ENCODE data around the gene PNKP.
A peak's percentile ranks its signal among the peaks of the same experiment; 100 is the strongest.

PNKP gene

GRCh38 chr19:49812997-49813861 lies 54.1 kb downstream of the PNKP start, which contains the start of gene FUZ:
FUZ (minus strand) TSS chr19:49813292; CDS start chr19:49813106, 186 bp downstream.
- Histone ChIP-seq H3K79me1 (replicated peaks; ENCODE audit: low read length, poor library complexity, severe bottlenecking) (peaks cover 3% of the 10 kb centered on the region), H3K4ac (ENCODE audit: low read depth in 1 of 2, low read length in 2 of 2) (peak within 1 kb of the TSS; percentile 9 to 90), H4K91ac (ENCODE audit: low read length) (peak within 1 kb of the TSS; percentile 27), H2AK5ac (ENCODE audit: low read length, severe bottlenecking) (peak within 1 kb of the TSS; percentile 6), H2BK15ac (ENCODE audit: low read depth, poor library complexity, severe bottlenecking) (peak within 1 kb of the TSS; percentile 84), H2BK120ac (ENCODE audit: low read depth, low read length) (no peak within 1 kb of the TSS), H3K4me2 (ENCODE audit: low read length, poor library complexity, severe bottlenecking) (peak within 1 kb of the TSS; percentile 94), H3K4me1 (ENCODE audit: control insufficient read depth, insufficient read depth, low read depth, low read length) (peaks cover 21% of the 10 kb centered on the region), H3K23ac (ENCODE audit: low read length in 2 of 2) (peak within 1 kb of the TSS in 1 of 2 experiments; percentile 77), H3K9me3 (ENCODE audit: control insufficient read depth, low read length) (no peaks in the 10 kb centered on the region), H3K14ac (ENCODE audit: low read length in 2 of 2) (peak within 1 kb of the TSS in 1 of 2 experiments; percentile 92), H3K27me3 (ENCODE audit: control insufficient read depth in 1 of 2, insufficient read depth in 1 of 2, low read length in 2 of 2) (no peaks in the 10 kb centered on the region), H4K8ac (ENCODE audit: low read length) (peak within 1 kb of the TSS; percentile 94), H3K18ac (ENCODE audit: low read depth in 1 of 2, low read length in 2 of 2) (peak within 1 kb of the TSS; percentile 23 to 85), H2BK12ac (ENCODE audit: low read length in 2 of 2) (peak within 1 kb of the TSS in 1 of 2 experiments; percentile 72), H2BK5ac (ENCODE audit: low read depth, low read length, poor library complexity, severe bottlenecking) (no peak within 1 kb of the TSS), H3K4me3 (ENCODE audit: insufficient read depth in 1 of 2, low read depth in 1 of 2, low read length in 2 of 2) (peak within 1 kb of the TSS; percentile 71 to 83), H3K27ac (ENCODE audit: low read length, poor library complexity, severe bottlenecking) (peak within 1 kb of the TSS; percentile 83), H3K36me3 (ENCODE audit: control insufficient read depth in 1 of 2, insufficient read depth in 2 of 2, low read depth in 1 of 2, low read length in 2 of 2) (peaks cover under 1 to 9% of the 10 kb centered on the region in 2 experiments), H3K9ac (ENCODE audit: low read length) (peak within 1 kb of the TSS; percentile 95), H2AFZ (ENCODE audit: low read depth, low read length) (peak within 1 kb of the TSS; percentile 73)
- WGBS, result under 1% methylated on average over 31 of the region's 45 CpGs
- peak; percentile 99 for DNase-seq

- Histone ChIP-seq H3K36me3 (ENCODE audit: control insufficient read depth in 1 of 2, insufficient read depth in 2 of 2, low read depth in 1 of 2, low read length in 2 of 2) (peaks cover 8 to 16% of the 10 kb centered on the region in 2 experiments), H2BK12ac (ENCODE audit: low read length in 2 of 2) (peak overlapping the region in 1 of 2 experiments; percentile 72), H4K91ac (ENCODE audit: low read length) (peak overlapping the region; percentile 27), H3K14ac (ENCODE audit: low read length in 2 of 2) (peak overlapping the region in 1 of 2 experiments; percentile 92), H3K9ac (ENCODE audit: low read length) (peak overlapping the region; percentile 95), H3K4me1 (ENCODE audit: control insufficient read depth, insufficient read depth, low read depth, low read length) (peaks cover 22% of the 10 kb centered on the region), H3K4me3 (ENCODE audit: insufficient read depth in 1 of 2, low read depth in 1 of 2, low read length in 2 of 2) (peak overlapping the region; percentile 71 to 83), H3K27ac (ENCODE audit: low read length, poor library complexity, severe bottlenecking) (no peak overlapping the region), H3K4ac (ENCODE audit: low read depth in 1 of 2, low read length in 2 of 2) (peak overlapping the region; percentile 9 to 90), H2BK120ac (ENCODE audit: low read depth, low read length) (no peak overlapping the region), H3K9me3 (ENCODE audit: control insufficient read depth, low read length) (no peaks in the 10 kb centered on the region), H2BK5ac (ENCODE audit: low read depth, low read length, poor library complexity, severe bottlenecking) (no peak overlapping the region), H3K79me1 (replicated peaks; ENCODE audit: low read length, poor library complexity, severe bottlenecking) (peaks cover 3% of the 10 kb centered on the region), H3K4me2 (ENCODE audit: low read length, poor library complexity, severe bottlenecking) (peak overlapping the region; percentile 94), H4K8ac (ENCODE audit: low read length) (peak overlapping the region; percentile 94), H3K23ac (ENCODE audit: low read length in 2 of 2) (peak overlapping the region in 1 of 2 experiments; percentile 77), H3K18ac (ENCODE audit: low read depth in 1 of 2, low read length in 2 of 2) (peak overlapping the region; percentile 6 to 85), H2AFZ (ENCODE audit: low read depth, low read length) (peak overlapping the region; percentile 73), H3K27me3 (ENCODE audit: control insufficient read depth in 1 of 2, insufficient read depth in 1 of 2, low read length in 2 of 2) (no peaks in the 10 kb centered on the region), H2BK15ac (ENCODE audit: low read depth, poor library complexity, severe bottlenecking) (no peak overlapping the region), H2AK5ac (ENCODE audit: low read length, severe bottlenecking) (peak overlapping the region; percentile 6)
- 71% methylated on average over 11 of the region's 11 CpGs for WGBS
- DNase-seq, result no peak
These were observed 54.9 kb downstream of the PNKP start for GRCh38 chr19:49812452-49812996.

GRCh38 chr19:49811328-49811727 lies 56.0 kb downstream of the PNKP start:
- H4K8ac ChIP-seq (ENCODE audit: low read length), result no peak overlapping the region
- H2BK120ac ChIP-seq (ENCODE audit: low read depth, low read length), result no peak overlapping the region
- H3K4me1 ChIP-seq (ENCODE audit: control insufficient read depth, insufficient read depth, low read depth, low read length), result peaks cover 21% of the 10 kb centered on the region
- H2AK5ac ChIP-seq (ENCODE audit: low read length, severe bottlenecking), result no peak overlapping the region
- H2BK5ac ChIP-seq (ENCODE audit: low read depth, low read length, poor library complexity, severe bottlenecking), result no peak overlapping the region
- H2BK15ac ChIP-seq (ENCODE audit: low read depth, poor library complexity, severe bottlenecking), result no peak overlapping the region
- H3K23ac ChIP-seq (ENCODE audit: low read length in 2 of 2), result no peak overlapping the region
- no peak overlapping the region for H2BK12ac ChIP-seq (ENCODE audit: low read length in 2 of 2)
- no peak overlapping the region for H2AFZ ChIP-seq (ENCODE audit: low read depth, low read length)
- H3K9ac ChIP-seq (ENCODE audit: low read length), result no peak overlapping the region
- H3K9me3 ChIP-seq (ENCODE audit: control insufficient read depth, low read length), result no peaks in the 10 kb centered on the region
- H3K14ac ChIP-seq (ENCODE audit: low read length in 2 of 2), result no peak overlapping the region
- DNase-seq, result no peak
- H3K79me1 ChIP-seq (replicated peaks; ENCODE audit: low read length, poor library complexity, severe bottlenecking), result peaks cover 3% of the 10 kb centered on the region
- H3K4me2 ChIP-seq (ENCODE audit: low read length, poor library complexity, severe bottlenecking), result no peak overlapping the region
- H3K27me3 ChIP-seq (ENCODE audit: control insufficient read depth in 1 of 2, insufficient read depth in 1 of 2, low read length in 2 of 2), result no peaks in the 10 kb centered on the region
- H4K91ac ChIP-seq (ENCODE audit: low read length), result no peak overlapping the region
- peaks cover 18 to 28% of the 10 kb centered on the region in 2 experiments for H3K36me3 ChIP-seq (ENCODE audit: control insufficient read depth in 1 of 2, insufficient read depth in 2 of 2, low read depth in 1 of 2, low read length in 2 of 2)
- H3K4ac ChIP-seq (ENCODE audit: low read depth in 1 of 2, low read length in 2 of 2), result no peak overlapping the region
- H3K27ac ChIP-seq (ENCODE audit: low read length, poor library complexity, severe bottlenecking), result no peak overlapping the region
- 85% methylated on average over 6 of the region's 6 CpGs for WGBS
- no peak overlapping the region for H3K18ac ChIP-seq (ENCODE audit: low read depth in 1 of 2, low read length in 2 of 2)
- no peak overlapping the region for H3K4me3 ChIP-seq (ENCODE audit: insufficient read depth in 1 of 2, low read depth in 1 of 2, low read length in 2 of 2)

Data from mesenchymal stem cell (in vitro differentiated cells and primary cell).